GM21576 (cell line): ENCODE results near the gene GSTM1.

Experiments
- ATAC-seq: cut with Tn5 transposase; IDR thresholded peaks from one replicate; pipeline ENCODE4 v1.9.1; 2021; ENCODE audit warnings: mild to moderate bottlenecking, moderate library complexity; ENCODE audit not compliant: unreplicated experiment

Gene GSTM1

GRCh38 chr1:109687641-109688499 is at the start of gene GSTM1:
TSS of gene GSTM1 (plus strand) at chr1:109687817. CDS start at chr1:109687874, 57 bp downstream.
- ATAC-seq, result peak; percentile 97

- no peak for ATAC-seq
Observed at GRCh38 chr1:109639063-109639840, 48.4 kb upstream of the GSTM1 start.

GRCh38 chr1:109639841-109640184 is 47.8 kb upstream of the GSTM1 start:
- no peak for ATAC-seq

GRCh38 chr1:109640285-109640865 is 47.2 kb upstream of the GSTM1 start:
- ATAC-seq, result peak; percentile 65

- ATAC-seq, result no peak
Observed at GRCh38 chr1:109641078-109641740, 46.4 kb upstream of the GSTM1 start.

- no peak for ATAC-seq
Observed at GRCh38 chr1:109641861-109642260, 45.8 kb upstream of the GSTM1 start.

- ATAC-seq, result no peak
Observed at GRCh38 chr1:109642626-109643025, 45.0 kb upstream of the GSTM1 start.

- peak; percentile 77 for ATAC-seq
Observed at GRCh38 chr1:109643385-109644230, 44.0 kb upstream of the GSTM1 start.

- ATAC-seq, result no peak
Observed at GRCh38 chr1:109644670-109645069, 42.9 kb upstream of the GSTM1 start.

- no peak for ATAC-seq
Observed at GRCh38 chr1:109649491-109649914, 38.1 kb upstream of the GSTM1 start.

GRCh38 chr1:109650609-109651008 is 37.0 kb upstream of the GSTM1 start:
- ATAC-seq, result no peak

GRCh38 chr1:109652402-109652801 is 35.2 kb upstream of the GSTM1 start:
- ATAC-seq, result no peak

GRCh38 chr1:109653306-109653705 is 34.3 kb upstream of the GSTM1 start:
- no peak for ATAC-seq

- no peak for ATAC-seq
Observed at GRCh38 chr1:109654519-109654918, 33.1 kb upstream of the GSTM1 start.

GRCh38 chr1:109655615-109656519 is 31.8 kb upstream of the GSTM1 start, which contains the start of gene GSTM4:
TSS of gene GSTM4 (plus strand) at chr1:109656099. CDS start at chr1:109656390, 291 bp downstream.
- ATAC-seq, result peak; percentile 84

GRCh38 chr1:109657395-109657794 is 30.2 kb upstream of the GSTM1 start:
- ATAC-seq, result no peak

- ATAC-seq, result no peak
Observed at GRCh38 chr1:109657970-109658369, 29.6 kb upstream of the GSTM1 start.

- ATAC-seq, result no peak
Observed at GRCh38 chr1:109658533-109659042, 29.0 kb upstream of the GSTM1 start.

- ATAC-seq, result no peak
Observed at GRCh38 chr1:109659145-109659544, 28.5 kb upstream of the GSTM1 start.
